Measurements from ENCODE around the gene KIAA1958. TPM values are rescaled to one million over a fixed set of nuclear protein-coding genes. Genes with fewer than 3 reads are reported as not detected.

Gene KIAA1958
- total and polyA plus RNA-seq, 2 experiments from 2014 or later = 9.4 to 41.7 TPM

- H4K20me1 ChIP-seq (replicated peaks; ENCODE audit: insufficient read depth) = peaks cover 3% of the 10 kb centered on the region; the same call in 1 of the 2 replicates
These were observed 213.5 kb downstream of the KIAA1958 start for GRCh38 chr9:112700085-112700484.

More at GRCh38 chr9:112700085-112700484, 213.5 kb downstream of the KIAA1958 start:
- H3F3A ChIP-seq (replicated peaks; ENCODE audit: low read depth) = no peaks in the 10 kb centered on the region
- H3K4me2 ChIP-seq = no peak overlapping the region
- no peaks in the 10 kb centered on the region for H3K9me2 ChIP-seq (ENCODE audit: insufficient read depth)
- no peaks in the 10 kb centered on the region for H3K36me3 ChIP-seq (ENCODE audit: insufficient read depth)
- H2AFZ ChIP-seq = no peak overlapping the region
- TF ChIP-seq EZH2 (IDR thresholded peaks at IDR 0.05; ENCODE audit: low read depth, unreplicated experiment) (no peak), JUNB (IDR thresholded peaks at IDR 0.05; ENCODE audit: unreplicated experiment) (no peak), ZNF114 (CRISPR knock-in tag; IDR thresholded peaks at IDR 0.05) (no peak), POLR2AphosphoS5 (IDR thresholded peaks at IDR 0.05; ENCODE audit: low read depth) (no peak), EZH2phosphoT487 (IDR thresholded peaks at IDR 0.05; ENCODE audit: unreplicated experiment) (no peak), STAT1 (IDR thresholded peaks at IDR 0.05; ENCODE audit: unreplicated experiment) (no peak), ZNF331 (CRISPR knock-in tag; IDR thresholded peaks at IDR 0.05; ENCODE audit: low read depth) (no peak), ETS1 (IDR thresholded peaks at IDR 0.05) (no peak), CREB1 (CRISPR knock-in tag; IDR thresholded peaks at IDR 0.05; ENCODE audit: low read depth) (no peak), NANOG (IDR thresholded peaks at IDR 0.05; ENCODE audit: borderline replicate concordance) (no peak)
- TF ChIP-seq, protein P1, sequence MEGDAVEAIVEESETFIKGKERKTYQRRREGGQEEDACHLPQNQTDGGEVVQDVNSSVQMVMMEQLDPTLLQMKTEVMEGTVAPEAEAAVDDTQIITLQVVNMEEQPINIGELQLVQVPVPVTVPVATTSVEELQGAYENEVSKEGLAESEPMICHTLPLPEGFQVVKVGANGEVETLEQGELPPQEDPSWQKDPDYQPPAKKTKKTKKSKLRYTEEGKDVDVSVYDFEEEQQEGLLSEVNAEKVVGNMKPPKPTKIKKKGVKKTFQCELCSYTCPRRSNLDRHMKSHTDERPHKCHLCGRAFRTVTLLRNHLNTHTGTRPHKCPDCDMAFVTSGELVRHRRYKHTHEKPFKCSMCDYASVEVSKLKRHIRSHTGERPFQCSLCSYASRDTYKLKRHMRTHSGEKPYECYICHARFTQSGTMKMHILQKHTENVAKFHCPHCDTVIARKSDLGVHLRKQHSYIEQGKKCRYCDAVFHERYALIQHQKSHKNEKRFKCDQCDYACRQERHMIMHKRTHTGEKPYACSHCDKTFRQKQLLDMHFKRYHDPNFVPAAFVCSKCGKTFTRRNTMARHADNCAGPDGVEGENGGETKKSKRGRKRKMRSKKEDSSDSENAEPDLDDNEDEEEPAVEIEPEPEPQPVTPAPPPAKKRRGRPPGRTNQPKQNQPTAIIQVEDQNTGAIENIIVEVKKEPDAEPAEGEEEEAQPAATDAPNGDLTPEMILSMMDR (conservative IDR thresholded peaks at IDR 0.05; ENCODE audit: low read depth in 2 of 2) = no peak
- TF ChIP-seq, protein P2, sequence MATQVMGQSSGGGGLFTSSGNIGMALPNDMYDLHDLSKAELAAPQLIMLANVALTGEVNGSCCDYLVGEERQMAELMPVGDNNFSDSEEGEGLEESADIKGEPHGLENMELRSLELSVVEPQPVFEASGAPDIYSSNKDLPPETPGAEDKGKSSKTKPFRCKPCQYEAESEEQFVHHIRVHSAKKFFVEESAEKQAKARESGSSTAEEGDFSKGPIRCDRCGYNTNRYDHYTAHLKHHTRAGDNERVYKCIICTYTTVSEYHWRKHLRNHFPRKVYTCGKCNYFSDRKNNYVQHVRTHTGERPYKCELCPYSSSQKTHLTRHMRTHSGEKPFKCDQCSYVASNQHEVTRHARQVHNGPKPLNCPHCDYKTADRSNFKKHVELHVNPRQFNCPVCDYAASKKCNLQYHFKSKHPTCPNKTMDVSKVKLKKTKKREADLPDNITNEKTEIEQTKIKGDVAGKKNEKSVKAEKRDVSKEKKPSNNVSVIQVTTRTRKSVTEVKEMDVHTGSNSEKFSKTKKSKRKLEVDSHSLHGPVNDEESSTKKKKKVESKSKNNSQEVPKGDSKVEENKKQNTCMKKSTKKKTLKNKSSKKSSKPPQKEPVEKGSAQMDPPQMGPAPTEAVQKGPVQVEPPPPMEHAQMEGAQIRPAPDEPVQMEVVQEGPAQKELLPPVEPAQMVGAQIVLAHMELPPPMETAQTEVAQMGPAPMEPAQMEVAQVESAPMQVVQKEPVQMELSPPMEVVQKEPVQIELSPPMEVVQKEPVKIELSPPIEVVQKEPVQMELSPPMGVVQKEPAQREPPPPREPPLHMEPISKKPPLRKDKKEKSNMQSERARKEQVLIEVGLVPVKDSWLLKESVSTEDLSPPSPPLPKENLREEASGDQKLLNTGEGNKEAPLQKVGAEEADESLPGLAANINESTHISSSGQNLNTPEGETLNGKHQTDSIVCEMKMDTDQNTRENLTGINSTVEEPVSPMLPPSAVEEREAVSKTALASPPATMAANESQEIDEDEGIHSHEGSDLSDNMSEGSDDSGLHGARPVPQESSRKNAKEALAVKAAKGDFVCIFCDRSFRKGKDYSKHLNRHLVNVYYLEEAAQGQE (IDR thresholded peaks at IDR 0.05; ENCODE audit: unreplicated experiment) = no peak
- TF ChIP-seq, protein P3, sequence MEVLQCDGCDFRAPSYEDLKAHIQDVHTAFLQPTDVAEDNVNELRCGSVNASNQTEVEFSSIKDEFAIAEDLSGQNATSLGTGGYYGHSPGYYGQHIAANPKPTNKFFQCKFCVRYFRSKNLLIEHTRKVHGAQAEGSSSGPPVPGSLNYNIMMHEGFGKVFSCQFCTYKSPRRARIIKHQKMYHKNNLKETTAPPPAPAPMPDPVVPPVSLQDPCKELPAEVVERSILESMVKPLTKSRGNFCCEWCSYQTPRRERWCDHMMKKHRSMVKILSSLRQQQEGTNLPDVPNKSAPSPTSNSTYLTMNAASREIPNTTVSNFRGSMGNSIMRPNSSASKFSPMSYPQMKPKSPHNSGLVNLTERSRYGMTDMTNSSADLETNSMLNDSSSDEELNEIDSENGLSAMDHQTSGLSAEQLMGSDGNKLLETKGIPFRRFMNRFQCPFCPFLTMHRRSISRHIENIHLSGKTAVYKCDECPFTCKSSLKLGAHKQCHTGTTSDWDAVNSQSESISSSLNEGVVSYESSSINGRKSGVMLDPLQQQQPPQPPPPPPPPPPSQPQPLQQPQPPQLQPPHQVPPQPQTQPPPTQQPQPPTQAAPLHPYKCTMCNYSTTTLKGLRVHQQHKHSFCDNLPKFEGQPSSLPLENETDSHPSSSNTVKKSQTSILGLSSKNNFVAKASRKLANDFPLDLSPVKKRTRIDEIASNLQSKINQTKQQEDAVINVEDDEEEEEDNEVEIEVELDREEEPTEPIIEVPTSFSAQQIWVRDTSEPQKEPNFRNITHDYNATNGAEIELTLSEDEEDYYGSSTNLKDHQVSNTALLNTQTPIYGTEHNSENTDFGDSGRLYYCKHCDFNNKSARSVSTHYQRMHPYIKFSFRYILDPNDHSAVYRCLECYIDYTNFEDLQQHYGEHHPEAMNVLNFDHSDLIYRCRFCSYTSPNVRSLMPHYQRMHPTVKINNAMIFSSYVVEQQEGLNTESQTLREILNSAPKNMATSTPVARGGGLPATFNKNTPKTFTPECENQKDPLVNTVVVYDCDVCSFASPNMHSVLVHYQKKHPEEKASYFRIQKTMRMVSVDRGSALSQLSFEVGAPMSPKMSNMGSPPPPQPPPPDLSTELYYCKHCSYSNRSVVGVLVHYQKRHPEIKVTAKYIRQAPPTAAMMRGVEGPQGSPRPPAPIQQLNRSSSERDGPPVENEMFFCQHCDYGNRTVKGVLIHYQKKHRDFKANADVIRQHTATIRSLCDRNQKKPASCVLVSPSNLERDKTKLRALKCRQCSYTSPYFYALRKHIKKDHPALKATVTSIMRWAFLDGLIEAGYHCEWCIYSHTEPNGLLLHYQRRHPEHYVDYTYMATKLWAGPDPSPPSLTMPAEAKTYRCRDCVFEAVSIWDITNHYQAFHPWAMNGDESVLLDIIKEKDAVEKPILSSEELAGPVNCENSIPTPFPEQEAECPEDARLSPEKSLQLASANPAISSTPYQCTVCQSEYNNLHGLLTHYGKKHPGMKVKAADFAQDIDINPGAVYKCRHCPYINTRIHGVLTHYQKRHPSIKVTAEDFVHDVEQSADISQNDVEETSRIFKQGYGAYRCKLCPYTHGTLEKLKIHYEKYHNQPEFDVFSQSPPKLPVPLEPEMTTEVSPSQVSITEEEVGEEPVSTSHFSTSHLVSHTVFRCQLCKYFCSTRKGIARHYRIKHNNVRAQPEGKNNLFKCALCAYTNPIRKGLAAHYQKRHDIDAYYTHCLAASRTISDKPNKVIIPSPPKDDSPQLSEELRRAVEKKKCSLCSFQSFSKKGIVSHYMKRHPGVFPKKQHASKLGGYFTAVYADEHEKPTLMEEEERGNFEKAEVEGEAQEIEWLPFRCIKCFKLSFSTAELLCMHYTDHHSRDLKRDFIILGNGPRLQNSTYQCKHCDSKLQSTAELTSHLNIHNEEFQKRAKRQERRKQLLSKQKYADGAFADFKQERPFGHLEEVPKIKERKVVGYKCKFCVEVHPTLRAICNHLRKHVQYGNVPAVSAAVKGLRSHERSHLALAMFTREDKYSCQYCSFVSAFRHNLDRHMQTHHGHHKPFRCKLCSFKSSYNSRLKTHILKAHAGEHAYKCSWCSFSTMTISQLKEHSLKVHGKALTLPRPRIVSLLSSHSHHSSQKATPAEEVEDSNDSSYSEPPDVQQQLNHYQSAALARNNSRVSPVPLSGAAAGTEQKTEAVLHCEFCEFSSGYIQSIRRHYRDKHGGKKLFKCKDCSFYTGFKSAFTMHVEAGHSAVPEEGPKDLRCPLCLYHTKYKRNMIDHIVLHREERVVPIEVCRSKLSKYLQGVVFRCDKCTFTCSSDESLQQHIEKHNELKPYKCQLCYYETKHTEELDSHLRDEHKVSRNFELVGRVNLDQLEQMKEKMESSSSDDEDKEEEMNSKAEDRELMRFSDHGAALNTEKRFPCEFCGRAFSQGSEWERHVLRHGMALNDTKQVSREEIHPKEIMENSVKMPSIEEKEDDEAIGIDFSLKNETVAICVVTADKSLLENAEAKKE (CRISPR knock-in tag; IDR thresholded peaks at IDR 0.05) = no peak
- Mint-ChIP-seq H3K36me3 (ENCODE audit: low read depth) (peaks cover 8% of the 10 kb centered on the region; the same call in 2 of the 3 replicates), H3K9me3 (no peaks in the 10 kb centered on the region), H3K4me1 (no peaks in the 10 kb centered on the region; the same call in 2 of the 3 replicates), H3K27ac (no peak overlapping the region), H3K4me3 (no peak overlapping the region), H3K27me3 (ENCODE audit: insufficient read depth, low read depth, poor library complexity) (no peaks in the 10 kb centered on the region)
- ATAC-seq (no peak), DNase-seq (ENCODE audit: low spot score) (no peak)
- no peak overlapping the region for H3K4me3 ChIP-seq
- H3K79me2 ChIP-seq (replicated peaks; ENCODE audit: insufficient read depth) = 0 out of 2 replicates have a peak, but pooled peaks cover 4% of the 10 kb centered on the region
- no peaks in the 10 kb centered on the region for H3K27me3 ChIP-seq (ENCODE audit: insufficient read depth)
- no peaks in the 10 kb centered on the region for H3K4me1 ChIP-seq (ENCODE audit: insufficient read depth)
- no peak overlapping the region for H3K27ac ChIP-seq (ENCODE audit: low read depth)
